ENCODE data around the gene TRMT13. TPM values are rescaled to one million over a fixed set of nuclear protein-coding genes. Genes with fewer than 3 reads are reported as not detected.
A peak's percentile ranks its signal among the peaks of the same experiment; 100 is the strongest.
"Not testable (repeated sequence)": the region's sequence is repeated elsewhere in the genome, so short reads cannot be mapped to it uniquely, and the experiment has no call there.

TRMT13 gene
- polyA plus RNA-seq, 1 experiment = 6.2 TPM

- CTCF ChIA-PET = interaction anchor here (1.4 kb wide), 1 partner anchor 9 kb away, joined by 3 read pairs; no protein-coding TSS in a partner anchor
- no peak for TF ChIP-seq CTCF (IDR thresholded peaks at IDR 0.05; ENCODE audit: insufficient read depth, low read depth, low read length)
Measured at GRCh38 chr1:100184536-100184935, 51.6 kb downstream of the TRMT13 start.

GRCh38 chr1:100187912-100188311 is 54.9 kb downstream of the TRMT13 start:
- Histone ChIP-seq H3K27me3 (ENCODE audit: control insufficient read depth, insufficient read depth, low read length) (no peaks in the 10 kb centered on the region), H3K36me3 (ENCODE audit: control insufficient read depth, insufficient read depth, low read length) (no peaks in the 10 kb centered on the region), H3K4me3 (ENCODE audit: low read depth, low read length) (no peak overlapping the region)
- no peak for DNase-seq (ENCODE audit: low read depth)
- ChIA-PET POLR2A (no interaction called here), CTCF (interaction anchor here (1.2 to 1.6 kb wide), 3 partner anchors 12 to 268 kb away, joined by 3 to 5 read pairs (median 3); no protein-coding TSS in a partner anchor)
- TF ChIP-seq CTCF (IDR thresholded peaks at IDR 0.05; ENCODE audit: insufficient read depth, low read depth, low read length) = no peak

More at GRCh38 chr1:100184536-100184935, 51.6 kb downstream of the TRMT13 start:
- DNase-seq (ENCODE audit: low read depth) = no peak
- Histone ChIP-seq H3K36me3 (ENCODE audit: control insufficient read depth, insufficient read depth, low read length) (no peaks in the 10 kb centered on the region), H3K27me3 (ENCODE audit: control insufficient read depth, insufficient read depth, low read length) (no peaks in the 10 kb centered on the region), H3K4me3 (ENCODE audit: low read depth, low read length) (no peak overlapping the region)
- POLR2A ChIA-PET = no interaction called here

GRCh38 chr1:100188617-100189016 is 55.7 kb downstream of the TRMT13 start:
- Histone ChIP-seq H3K27me3 (ENCODE audit: control insufficient read depth, insufficient read depth, low read length) (no peaks in the 10 kb centered on the region), H3K36me3 (ENCODE audit: control insufficient read depth, insufficient read depth, low read length) (no peaks in the 10 kb centered on the region), H3K4me3 (ENCODE audit: low read depth, low read length) (no peak overlapping the region)
- ChIA-PET POLR2A (no interaction called here), CTCF (interaction anchor here (1.2 to 1.6 kb wide), 2 partner anchors 12 to 267 kb away, joined by 3 to 5 read pairs; no protein-coding TSS in a partner anchor)
- no peak for TF ChIP-seq CTCF (IDR thresholded peaks at IDR 0.05; ENCODE audit: insufficient read depth, low read depth, low read length)
- DNase-seq (ENCODE audit: low read depth) = peak; percentile 43

GRCh38 chr1:100198596-100198995 is 65.6 kb downstream of the TRMT13 start:
- DNase-seq (ENCODE audit: low read depth) = no peak
- H3K36me3 ChIP-seq (ENCODE audit: control insufficient read depth, insufficient read depth, low read length) = peaks cover 1% of the 10 kb centered on the region
- ChIA-PET CTCF (no interaction called here), POLR2A (no interaction called here)
- H3K27me3 ChIP-seq (ENCODE audit: control insufficient read depth, insufficient read depth, low read length) = no peaks in the 10 kb centered on the region
- H3K4me3 ChIP-seq (ENCODE audit: low read depth, low read length) = no peak overlapping the region
- TF ChIP-seq CTCF (IDR thresholded peaks at IDR 0.05; ENCODE audit: insufficient read depth, low read depth, low read length) = no peak

- H3K27me3 ChIP-seq (ENCODE audit: control insufficient read depth, insufficient read depth, low read length); POLR2A ChIA-PET; DNase-seq (ENCODE audit: low read depth); H3K4me3 ChIP-seq (ENCODE audit: low read depth, low read length); H3K36me3 ChIP-seq (ENCODE audit: control insufficient read depth, insufficient read depth, low read length): not testable (repeated sequence)
- CTCF ChIA-PET = interaction anchor here (1.3 kb wide), 1 partner anchor 12 kb away, joined by 5 read pairs; no protein-coding TSS in a partner anchor
Measured at GRCh38 chr1:100200060-100200459, 67.1 kb downstream of the TRMT13 start.

Small RNAs within 50 kb of the gene (small RNA-seq; reads per million reads assigned to genes)
- gene AC093019.1 (ENCODE audit: insufficient read length, low read depth, low replicate concordance) (not detected), gene RPL23AP90 (ENCODE audit: insufficient read length, low read depth, low replicate concordance) (not detected)

Other genes with a start within 250 kb of the TRMT13 start
- 7.8 and 13.3 TPM in 2 replicates for gene SLC35A3, start 163.2 kb upstream of the TRMT13 start, polyA plus RNA-seq (2011; rRNA removed)
- 0.72 and 1.6 TPM in 2 replicates for gene SASS6, start 233 bp upstream of the TRMT13 start, polyA plus RNA-seq (2011; rRNA removed)
- 0.28 and 0.33 TPM in 2 replicates for gene LRRC39, start 45.1 kb downstream of the TRMT13 start, polyA plus RNA-seq (2011; rRNA removed)
- 3.5 and 7.9 TPM in 2 replicates for gene DBT, start 116.7 kb downstream of the TRMT13 start, polyA plus RNA-seq (2011; rRNA removed)
- 28.6 and 33.9 TPM in 2 replicates for gene RTCA, start 133.1 kb downstream of the TRMT13 start, polyA plus RNA-seq (2011; rRNA removed)
- gene CDC14A, start 219.3 kb downstream of the TRMT13 start, polyA plus RNA-seq (2011; rRNA removed) = 1.6 and 2.7 TPM in 2 replicates